ENCODE measurements around the gene TMEM259. TPM values are rescaled to one million over a fixed set of nuclear protein-coding genes. Genes with fewer than 3 reads are reported as not detected.

The TMEM259 gene
- total and polyA plus RNA-seq, 2 of the 8 experiments (the other 6 are each of a cell fraction or from before 2014, with no cell fraction given), result 140 to 243 TPM

GRCh38 chr19:1018393-1018792 lies 2.5 kb downstream of the TMEM259 start:
- no peak overlapping the region for H2AK5ac ChIP-seq (ENCODE audit: low read depth, low read length)
- no peak overlapping the region for H2BK15ac ChIP-seq (ENCODE audit: low read length)
- no peak overlapping the region for H2BK20ac ChIP-seq (ENCODE audit: low read length)
- H3K79me1 ChIP-seq (ENCODE audit: low read depth, low read length), result peaks cover 24% of the 10 kb centered on the region
- no peak overlapping the region for H3K14ac ChIP-seq (ENCODE audit: insufficient read length)
- no peak overlapping the region for H3K56ac ChIP-seq (replicated peaks; ENCODE audit: insufficient read length, low read depth, low read length)
- FAIRE-seq (no peak), DNase-seq (ENCODE audit: low read depth in 1 of 2, low spot score in 2 of 2) (no peak)
- H4K5ac ChIP-seq (ENCODE audit: insufficient read length, low read depth, low read length), result no peak overlapping the region
- H3K79me2 ChIP-seq (ENCODE audit: control insufficient read depth in 1 of 2, insufficient read depth in 2 of 2, low read length in 2 of 2), result peaks cover 36 to 74% of the 10 kb centered on the region in 2 experiments
- no peak overlapping the region for H3K4me3 ChIP-seq (ENCODE audit: extremely low read depth in 1 of 4, insufficient read depth in 2 of 4, low read depth in 3 of 4, low read length in 4 of 4)
- H3K9ac ChIP-seq (replicated peaks in 1 of 4; ENCODE audit: extremely low read depth in 1 of 4, low read depth in 3 of 4, low read length in 3 of 4), result no peak overlapping the region
- H3K18ac ChIP-seq (ENCODE audit: extremely low read depth, low read length), result no peak overlapping the region
- peaks cover 0 to 10% (median under 1%) of the 10 kb centered on the region in 4 experiments; a peak in 1 of 8 replicates for H3K36me3 ChIP-seq (ENCODE audit: control insufficient read depth in 2 of 4, insufficient read depth in 4 of 4, low read length in 3 of 4)
- no peak overlapping the region for H3K23ac ChIP-seq (ENCODE audit: insufficient read length)
- ChIA-PET CTCF (ENCODE audit: partially characterized antibody) (interaction anchor here (0.5 to 1.9 kb wide), 3 partner anchors 11 to 946 kb away, joined by 3 to 8 read pairs (median 7); no protein-coding TSS in a partner anchor), POLR2A (ENCODE audit: partially characterized antibody) (interaction anchor here (0.6 to 6.4 kb wide), 5 partner anchors 11 to 203 kb away, joined by 3 to 125 read pairs (median 6); partner anchors contain the start of genes ABCA7 and CNN2)
- no peak overlapping the region for H4K91ac ChIP-seq (replicated peaks; ENCODE audit: insufficient read length, low read length)
- peaks cover 9% of the 10 kb centered on the region for H3K23me2 ChIP-seq (ENCODE audit: low read depth, low read length)
- no peak overlapping the region for H3K4me2 ChIP-seq (ENCODE audit: insufficient read depth in 1 of 2, low read depth in 2 of 2, low read length in 2 of 2)
- H3K9me3 ChIP-seq (ENCODE audit: insufficient read depth in 2 of 2, low read depth in 1 of 2, low read length in 1 of 2), result no peaks in the 10 kb centered on the region
- no peak overlapping the region for H3K4ac ChIP-seq (replicated peaks; ENCODE audit: insufficient read length, low read depth, low read length)
- no peak overlapping the region for H3K27ac ChIP-seq (ENCODE audit: low read depth, low read length)
- 95% methylated on average over 5 of the region's 5 CpGs; no CpG with 5 or more reads in 1 of the 2 experiments for WGBS, 2 experiments (ENCODE audit: extremely low coverage in 1 of 2, insufficient coverage in 1 of 2, insufficient read length in 1 of 2, insufficient replicate concordance in 2 of 2, low coverage in 1 of 2, low lambda C conversion rate in 2 of 2, missing lambda C conversion rate in 1 of 2)
- H2AFZ ChIP-seq (ENCODE audit: low read length), result no peak overlapping the region
- peaks cover 38 to 49% of the 10 kb centered on the region in 2 experiments for H4K20me1 ChIP-seq (replicated peaks in 1 of 2; ENCODE audit: control insufficient read depth in 1 of 2, insufficient read depth in 2 of 2, low read length in 2 of 2)
- H2BK120ac ChIP-seq (replicated peaks; ENCODE audit: low read depth, low read length), result no peak overlapping the region
- H2BK5ac ChIP-seq (ENCODE audit: low read depth, low read length), result no peak overlapping the region
- TF ChIP-seq SAP30 (IDR thresholded peaks at IDR 0.05; ENCODE audit: insufficient read depth, insufficient replicate concordance, low read length), result no peak
- H2BK12ac ChIP-seq (ENCODE audit: low read depth, low read length), result no peak overlapping the region
- peaks cover 0 to 37% (median 25%) of the 10 kb centered on the region in 4 experiments; a peak in 5 of 7 replicates for H3K4me1 ChIP-seq (replicated peaks in 1 of 4; ENCODE audit: control insufficient read depth in 3 of 4, insufficient read depth in 4 of 4, low read length in 3 of 4)
- no peaks in the 10 kb centered on the region for H3K27me3 ChIP-seq (replicated peaks in 1 of 4; ENCODE audit: control insufficient read depth in 3 of 4, extremely low read depth in 1 of 4, insufficient read depth in 3 of 4, low read length in 3 of 4)
- H4K8ac ChIP-seq (ENCODE audit: extremely low read depth, insufficient read depth, low read length), result no peak overlapping the region

Measured in H1 (cell line).